ENCODE measurements around the gene GRIK1.

GRIK1 gene

DNA sequence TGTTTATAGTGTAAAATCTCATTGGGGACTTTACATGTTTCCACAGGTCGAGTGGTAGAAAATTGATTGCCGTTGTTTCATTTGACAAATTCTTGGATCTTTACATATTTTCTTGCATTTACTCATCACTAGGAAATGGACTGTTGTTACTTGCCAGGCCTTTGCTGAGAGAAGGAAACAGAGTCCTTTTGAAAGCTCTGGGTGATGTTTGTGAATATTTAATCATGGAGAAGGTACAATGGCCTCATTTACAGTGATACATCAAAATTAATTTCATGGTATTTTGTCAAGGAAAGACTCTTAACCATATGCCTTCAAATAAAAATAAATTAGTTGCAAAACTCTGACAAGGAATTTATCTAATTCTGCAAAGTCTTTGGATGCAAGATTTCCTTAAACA is 198.0 kb downstream of the GRIK1 start:
- H3K4me1 Mint-ChIP-seq, result no peaks in the 10 kb centered on the region
- H3K27me3 Mint-ChIP-seq, result no peaks in the 10 kb centered on the region
- no peak overlapping the region for H3K27ac Mint-ChIP-seq
- H3K9me3 Mint-ChIP-seq, result no peaks in the 10 kb centered on the region
- ATAC-seq, result no peak
- no peaks in the 10 kb centered on the region for H3K36me3 Mint-ChIP-seq
- H3K4me3 Mint-ChIP-seq, result no peak overlapping the region

DNA sequence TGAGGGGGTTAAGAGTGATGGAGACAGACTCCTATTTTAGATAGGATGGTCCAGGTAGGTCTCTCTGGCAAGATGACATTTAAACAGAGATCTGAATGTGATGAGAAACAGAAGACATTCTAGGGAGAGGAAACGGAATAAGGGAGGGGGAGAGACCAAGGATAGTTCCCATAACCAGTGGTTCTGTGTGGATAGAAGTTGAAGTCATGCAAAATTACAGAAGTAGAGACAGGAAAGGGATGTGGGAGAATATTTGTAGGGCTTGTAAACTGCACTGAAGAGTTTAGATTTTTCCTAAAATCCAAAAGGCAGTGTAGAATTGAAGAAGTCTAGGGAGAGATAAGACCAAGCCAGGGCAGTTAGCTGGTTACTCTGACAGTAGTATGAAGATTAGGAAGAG is 200.6 kb downstream of the GRIK1 start:
- no peak for ATAC-seq
- Mint-ChIP-seq H3K27ac (no peak overlapping the region), H3K36me3 (no peaks in the 10 kb centered on the region), H3K27me3 (no peaks in the 10 kb centered on the region), H3K4me3 (no peak overlapping the region), H3K4me1 (no peaks in the 10 kb centered on the region), H3K9me3 (no peaks in the 10 kb centered on the region)

DNA sequence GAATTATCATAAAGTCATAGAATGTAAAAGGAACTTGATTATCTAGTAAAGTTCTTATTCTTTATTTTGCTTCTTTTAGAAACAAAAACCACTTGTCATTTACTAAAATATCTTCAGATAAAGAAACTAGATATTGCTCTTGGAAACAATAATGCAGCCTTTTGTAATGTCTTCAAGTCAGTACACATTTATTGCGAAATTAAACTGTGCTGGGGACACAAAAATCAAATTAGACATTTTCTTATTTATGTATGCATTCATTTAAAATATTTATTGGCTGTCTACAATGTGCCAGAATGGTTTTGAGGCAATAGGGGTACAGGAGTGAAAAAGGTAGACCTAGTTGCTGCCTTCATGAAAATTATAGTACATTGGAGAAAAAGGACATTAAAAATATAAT is 201.1 kb downstream of the GRIK1 start:
- H3K4me1 Mint-ChIP-seq, result no peaks in the 10 kb centered on the region
- H3K9me3 Mint-ChIP-seq, result no peaks in the 10 kb centered on the region
- H3K4me3 Mint-ChIP-seq, result no peak overlapping the region
- no peak overlapping the region for H3K27ac Mint-ChIP-seq
- H3K36me3 Mint-ChIP-seq, result no peaks in the 10 kb centered on the region
- H3K27me3 Mint-ChIP-seq, result no peaks in the 10 kb centered on the region
- no peak for ATAC-seq

DNA sequence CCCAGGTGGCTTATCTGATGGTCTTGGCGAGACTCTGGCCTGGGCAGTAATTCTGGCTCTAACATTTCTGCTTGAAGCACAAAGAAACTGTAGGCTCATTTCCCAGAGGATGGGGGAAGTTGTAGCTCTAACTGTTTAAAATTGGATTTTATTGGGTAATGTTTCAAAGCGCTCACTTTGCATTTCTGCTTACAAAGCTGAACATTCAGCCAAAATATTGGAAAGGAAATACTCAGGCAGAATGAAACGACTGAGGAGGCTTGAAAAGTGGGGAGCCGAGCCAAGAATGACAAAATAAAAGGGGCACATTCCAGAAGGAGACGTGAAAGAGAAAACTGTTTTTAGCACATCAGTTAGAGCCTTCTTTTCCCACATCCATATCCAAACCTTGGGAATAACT is 202.6 kb downstream of the GRIK1 start:
- H3K4me3 Mint-ChIP-seq, result no peak overlapping the region
- no peaks in the 10 kb centered on the region for H3K4me1 Mint-ChIP-seq
- H3K27me3 Mint-ChIP-seq, result no peaks in the 10 kb centered on the region
- ATAC-seq, result no peak
- H3K36me3 Mint-ChIP-seq, result no peaks in the 10 kb centered on the region
- no peak overlapping the region for H3K27ac Mint-ChIP-seq
- H3K9me3 Mint-ChIP-seq, result no peaks in the 10 kb centered on the region

DNA sequence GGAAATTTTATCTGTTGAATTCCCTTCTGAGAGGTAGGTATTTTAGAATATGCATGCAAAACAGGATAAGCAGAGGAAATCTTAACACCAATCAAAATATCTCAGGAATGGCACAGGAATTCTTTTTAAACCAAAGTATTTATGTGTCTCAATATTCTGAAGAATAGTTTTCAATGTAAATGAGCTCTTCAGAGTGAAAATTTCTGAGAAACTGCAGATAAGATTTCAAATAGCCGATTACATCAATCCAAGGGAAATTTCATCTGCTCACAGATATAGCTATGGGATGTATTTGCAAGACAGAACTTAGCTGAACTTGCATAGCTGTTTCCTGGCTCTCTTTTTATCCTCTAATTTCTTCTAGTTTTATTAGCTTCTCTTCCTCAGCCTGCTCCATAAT is 209.5 kb downstream of the GRIK1 start:
- no peak overlapping the region for H3K27ac Mint-ChIP-seq

DNA sequence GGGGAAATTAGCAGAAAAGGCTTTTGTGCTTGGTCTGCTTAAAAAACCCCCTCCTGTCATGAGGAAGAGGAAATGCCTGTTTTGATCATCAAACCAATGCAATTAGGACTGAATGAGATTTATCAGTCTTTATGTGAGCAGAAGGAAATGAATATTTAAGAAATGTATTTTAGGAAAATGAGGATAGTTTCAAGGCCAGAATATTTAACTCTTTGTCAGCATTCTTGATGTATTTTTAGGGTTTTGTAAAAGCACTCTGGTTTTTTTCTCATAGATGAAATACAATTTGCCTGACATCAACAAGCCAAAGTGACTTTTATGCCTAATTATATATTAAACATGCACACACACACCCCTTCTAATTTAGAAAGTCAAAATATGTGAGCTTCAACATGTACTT is 213.8 kb downstream of the GRIK1 start:
- no peak overlapping the region for H3K27ac Mint-ChIP-seq
- H3K4me3 Mint-ChIP-seq, result no peak overlapping the region
- no peak for ATAC-seq
- H3K4me1 Mint-ChIP-seq, result no peaks in the 10 kb centered on the region
- H3K9me3 Mint-ChIP-seq, result peaks cover 5% of the 10 kb centered on the region
- H3K27me3 Mint-ChIP-seq, result no peaks in the 10 kb centered on the region
- no peaks in the 10 kb centered on the region for H3K36me3 Mint-ChIP-seq

More for the DNA sequence above, 209.5 kb downstream of the GRIK1 start:
- no peaks in the 10 kb centered on the region for H3K27me3 Mint-ChIP-seq
- no peaks in the 10 kb centered on the region for H3K4me1 Mint-ChIP-seq
- peaks cover 5% of the 10 kb centered on the region for H3K9me3 Mint-ChIP-seq
- no peaks in the 10 kb centered on the region for H3K36me3 Mint-ChIP-seq
- H3K4me3 Mint-ChIP-seq, result no peak overlapping the region
- no peak for ATAC-seq

DNA sequence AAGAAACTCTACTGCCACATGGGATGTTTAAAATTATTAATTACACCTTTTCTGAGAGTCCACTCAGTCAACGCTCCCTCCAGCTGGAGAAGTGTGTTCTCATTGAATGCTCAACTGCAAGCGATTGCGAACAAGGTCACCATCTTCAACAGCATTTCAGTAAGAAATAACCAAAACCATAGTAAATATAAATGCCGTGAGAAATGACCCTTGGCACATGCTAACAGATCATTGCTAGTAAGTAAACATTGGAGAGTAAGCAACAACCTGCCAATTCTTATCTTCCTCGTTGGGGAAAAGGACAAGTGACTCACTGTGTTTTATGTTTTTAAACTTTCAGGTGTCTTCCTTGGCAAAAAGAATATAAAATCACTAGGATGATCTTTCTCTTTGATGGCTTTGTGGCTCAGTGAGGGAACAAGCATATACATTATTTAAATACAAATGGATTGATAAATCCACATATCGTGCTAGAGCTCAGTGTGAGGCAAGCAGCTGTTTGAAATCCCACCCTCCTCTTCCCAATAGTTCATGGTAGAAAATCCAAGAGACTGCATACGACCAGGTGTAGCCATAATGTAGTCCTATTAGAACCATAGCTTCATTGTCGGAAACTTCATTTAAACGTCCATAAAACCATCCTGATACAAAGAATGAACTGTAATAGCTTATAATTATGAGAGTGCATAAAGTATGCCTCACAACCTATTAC is 214.6 kb downstream of the GRIK1 start:
- no peak overlapping the region for H3K4me3 Mint-ChIP-seq
- H3K9me3 Mint-ChIP-seq, result peaks cover 5% of the 10 kb centered on the region
- no peak for ATAC-seq
- no peaks in the 10 kb centered on the region for H3K27me3 Mint-ChIP-seq
- no peak overlapping the region for H3K27ac Mint-ChIP-seq
- no peaks in the 10 kb centered on the region for H3K36me3 Mint-ChIP-seq
- no peaks in the 10 kb centered on the region for H3K4me1 Mint-ChIP-seq

DNA sequence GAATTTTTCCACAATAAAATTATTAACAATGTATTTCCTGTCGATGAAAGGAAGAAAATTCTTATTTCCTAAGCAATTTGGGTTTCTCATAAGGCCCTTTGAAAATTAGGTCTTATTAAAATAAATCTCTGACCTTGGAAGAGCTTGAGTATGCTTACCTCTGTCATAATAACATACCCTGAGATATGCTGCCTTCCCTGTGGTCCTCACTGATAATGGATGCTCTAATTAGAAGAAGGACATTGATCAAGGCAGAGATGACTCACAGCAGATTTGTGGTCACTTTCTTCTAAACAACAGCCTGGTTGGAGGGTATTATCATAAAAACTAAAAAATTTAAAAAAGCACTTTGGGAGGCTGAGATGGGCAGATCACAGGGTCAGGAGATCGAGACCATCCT is 217.8 kb downstream of the GRIK1 start:
- Mint-ChIP-seq H3K36me3 (no peaks in the 10 kb centered on the region), H3K27me3 (no peaks in the 10 kb centered on the region), H3K9me3 (no peaks in the 10 kb centered on the region)

DNA sequence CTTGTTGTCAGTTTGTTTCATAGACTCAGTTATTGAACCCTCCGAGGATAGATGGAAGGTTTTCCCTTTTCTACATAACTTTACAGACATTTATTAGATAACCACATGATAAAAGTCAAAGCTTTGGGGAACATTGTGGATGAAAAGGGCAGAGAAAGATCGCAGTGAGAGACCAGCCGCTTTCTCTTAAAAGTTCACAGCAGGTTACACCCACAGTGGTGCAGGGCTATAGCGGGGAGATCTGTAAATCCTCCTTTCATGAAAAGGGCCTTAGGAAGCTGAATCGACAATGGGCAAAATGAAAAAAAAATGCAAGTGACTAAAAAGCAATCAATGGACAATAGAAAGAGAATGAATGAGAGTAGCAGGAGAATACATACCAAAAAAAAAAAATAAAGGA is 218.6 kb downstream of the GRIK1 start:
- Mint-ChIP-seq H3K4me1 (no peaks in the 10 kb centered on the region), H3K27ac (no peak overlapping the region), H3K27me3 (no peaks in the 10 kb centered on the region), H3K9me3 (peaks cover 3% of the 10 kb centered on the region), H3K36me3 (no peaks in the 10 kb centered on the region), H3K4me3 (no peak overlapping the region)
- ATAC-seq, result no peak

More for the DNA sequence above, 217.8 kb downstream of the GRIK1 start:
- no peaks in the 10 kb centered on the region for H3K4me1 Mint-ChIP-seq
- H3K4me3 Mint-ChIP-seq, result no peak overlapping the region
- ATAC-seq, result no peak
- H3K27ac Mint-ChIP-seq, result no peak overlapping the region

DNA sequence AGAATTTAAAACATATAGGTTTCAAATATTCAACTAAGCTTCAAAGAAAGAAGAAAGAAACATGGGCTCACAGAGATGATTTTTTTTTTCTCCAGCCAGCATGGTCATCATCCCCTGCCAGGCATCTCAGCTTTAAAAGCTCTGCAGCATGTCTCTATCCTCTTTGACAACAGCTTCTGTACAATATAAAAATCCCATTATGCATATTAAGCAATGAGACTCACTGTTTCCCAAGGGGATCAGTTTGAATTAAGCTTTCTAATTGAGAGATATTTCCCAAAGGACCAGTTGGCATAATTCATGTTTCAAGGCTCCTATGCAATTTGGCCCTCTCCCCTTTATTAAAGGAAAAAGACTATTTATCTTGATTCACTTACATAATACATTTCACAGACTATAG is 220.3 kb downstream of the GRIK1 start:
- Mint-ChIP-seq H3K27me3 (no peaks in the 10 kb centered on the region), H3K36me3 (no peaks in the 10 kb centered on the region), H3K27ac (no peak overlapping the region), H3K9me3 (peaks cover 9% of the 10 kb centered on the region), H3K4me3 (no peak overlapping the region), H3K4me1 (no peaks in the 10 kb centered on the region)
- ATAC-seq, result no peak

DNA sequence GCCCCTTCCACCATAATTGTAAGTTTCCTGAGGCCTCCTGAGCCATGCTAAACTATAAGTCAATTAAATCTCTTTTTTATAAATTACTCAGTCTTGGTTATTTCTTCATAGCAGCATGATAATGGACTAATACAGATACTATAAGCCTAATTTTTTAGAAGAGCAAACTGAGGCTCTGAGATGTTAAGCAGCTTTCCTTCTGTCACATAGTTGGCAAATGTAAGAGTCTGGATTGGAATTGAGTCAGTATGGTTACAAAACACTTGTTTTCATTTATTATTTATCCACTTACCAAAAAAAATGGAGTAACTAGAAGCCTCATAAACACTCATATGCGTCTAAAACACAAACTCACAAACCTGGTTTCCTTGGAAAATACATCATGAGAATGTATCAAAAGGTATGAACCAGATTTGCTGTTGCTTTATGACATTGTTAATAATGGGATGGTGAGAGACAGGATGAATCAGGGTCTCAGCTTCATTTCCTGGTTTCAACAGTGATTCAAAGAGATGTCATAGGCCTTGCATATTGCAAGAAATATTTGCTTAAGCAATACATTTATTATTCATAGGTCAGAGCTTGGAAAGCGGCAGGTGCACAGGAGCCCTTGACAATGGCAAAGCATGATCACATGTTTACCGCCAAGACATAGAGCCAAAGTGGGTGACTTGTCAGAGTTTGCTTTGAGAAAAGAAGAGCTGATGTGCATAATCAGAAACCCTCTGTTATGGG is 221.5 kb downstream of the GRIK1 start:
- no peaks in the 10 kb centered on the region for H3K36me3 Mint-ChIP-seq
- H3K4me3 Mint-ChIP-seq, result no peak overlapping the region
- H3K27ac Mint-ChIP-seq, result no peak overlapping the region
- peaks cover 9% of the 10 kb centered on the region for H3K9me3 Mint-ChIP-seq
- H3K4me1 Mint-ChIP-seq, result no peaks in the 10 kb centered on the region
- H3K27me3 Mint-ChIP-seq, result no peaks in the 10 kb centered on the region
- no peak for ATAC-seq

DNA sequence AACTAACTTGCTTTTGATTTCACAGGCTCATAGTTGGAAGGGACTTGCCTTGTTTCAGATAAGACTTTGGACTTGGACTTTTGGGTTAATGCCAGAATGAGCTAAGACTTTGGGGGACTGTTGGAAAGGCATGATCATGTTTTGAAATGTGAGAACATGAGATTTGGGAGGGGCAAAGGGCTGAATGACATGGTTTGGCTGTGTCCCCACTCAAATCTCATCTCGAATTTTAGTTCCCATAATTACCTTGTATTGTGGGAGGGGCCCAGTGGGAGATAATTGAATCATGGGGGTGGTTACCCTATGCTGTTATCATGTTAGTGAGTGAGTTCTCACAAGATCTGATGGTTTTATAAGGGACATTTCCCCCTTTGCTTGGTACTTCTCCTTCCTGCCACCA is 222.1 kb downstream of the GRIK1 start:
- H3K36me3 Mint-ChIP-seq, result no peaks in the 10 kb centered on the region
- peaks cover 9% of the 10 kb centered on the region for H3K9me3 Mint-ChIP-seq
- ATAC-seq, result no peak
- H3K27ac Mint-ChIP-seq, result no peak overlapping the region
- H3K4me1 Mint-ChIP-seq, result no peaks in the 10 kb centered on the region
- H3K4me3 Mint-ChIP-seq, result no peak overlapping the region
- H3K27me3 Mint-ChIP-seq, result no peaks in the 10 kb centered on the region

DNA sequence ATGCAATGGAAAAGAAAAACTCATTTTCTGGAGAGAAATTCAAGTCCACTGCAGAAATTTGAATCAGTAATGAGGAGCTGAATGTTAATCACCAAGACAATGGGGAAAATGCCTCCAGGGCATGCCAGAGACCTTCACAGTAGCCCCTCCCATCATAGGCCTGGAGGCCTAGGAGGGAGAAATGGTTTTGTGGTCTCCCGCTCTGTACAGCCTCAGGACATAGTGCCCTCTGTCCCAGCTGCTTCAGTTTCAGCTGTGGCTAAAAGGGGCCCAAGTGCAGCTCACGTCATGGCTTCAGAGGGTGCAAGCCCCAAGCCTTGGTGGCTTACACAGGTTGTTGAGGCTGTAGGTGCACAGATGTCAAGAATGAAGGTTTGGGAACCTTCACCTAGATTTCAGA is 223.0 kb downstream of the GRIK1 start:
- peaks cover 9% of the 10 kb centered on the region for H3K9me3 Mint-ChIP-seq
- H3K27me3 Mint-ChIP-seq, result no peaks in the 10 kb centered on the region
- no peak for ATAC-seq
- no peaks in the 10 kb centered on the region for H3K36me3 Mint-ChIP-seq
- no peaks in the 10 kb centered on the region for H3K4me1 Mint-ChIP-seq
- H3K4me3 Mint-ChIP-seq, result no peak overlapping the region
- H3K27ac Mint-ChIP-seq, result no peak overlapping the region

DNA sequence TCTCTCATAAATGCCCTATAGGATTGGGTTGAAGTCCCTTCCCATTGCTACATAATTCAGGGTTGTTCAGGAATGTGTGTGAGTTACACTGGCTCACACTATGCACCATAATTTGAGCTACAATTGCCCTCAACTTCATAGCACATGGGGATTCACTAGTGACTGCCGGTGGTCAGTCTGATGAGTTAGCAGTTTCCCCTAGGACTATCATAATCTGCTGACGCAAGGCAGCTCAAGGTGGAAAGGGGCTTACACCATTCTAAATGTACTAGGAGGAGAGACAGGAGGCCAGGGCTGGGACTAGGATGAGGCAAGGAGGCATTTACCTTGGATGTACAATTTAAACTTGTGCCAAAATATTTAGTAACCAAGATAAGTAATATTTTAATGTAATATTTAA is 224.7 kb downstream of the GRIK1 start:
- ATAC-seq, result no peak
- peaks cover 9% of the 10 kb centered on the region for H3K9me3 Mint-ChIP-seq
- no peak overlapping the region for H3K27ac Mint-ChIP-seq
- H3K4me1 Mint-ChIP-seq, result no peaks in the 10 kb centered on the region
- H3K27me3 Mint-ChIP-seq, result no peaks in the 10 kb centered on the region
- H3K36me3 Mint-ChIP-seq, result no peaks in the 10 kb centered on the region
- H3K4me3 Mint-ChIP-seq, result no peak overlapping the region

DNA sequence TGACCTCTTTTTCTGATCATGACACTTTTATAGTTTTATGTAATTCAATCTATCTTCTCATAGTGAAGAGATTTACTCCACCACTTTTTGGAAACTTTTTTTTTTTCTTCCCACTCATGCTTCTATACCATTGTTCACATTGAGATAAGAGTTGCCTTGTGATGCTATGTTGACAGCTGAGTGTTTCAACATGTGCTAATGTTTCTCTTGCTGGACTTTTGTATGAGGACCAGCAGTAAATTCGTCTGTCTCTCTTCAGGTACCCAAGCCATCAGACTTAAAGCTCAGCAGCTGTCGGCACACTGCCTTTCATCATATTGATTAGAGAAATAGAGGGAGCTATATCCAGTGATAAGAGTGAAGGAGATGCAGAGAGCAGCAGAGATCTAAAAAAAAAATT is 227.0 kb downstream of the GRIK1 start:
- H3K4me3 Mint-ChIP-seq, result no peak overlapping the region
- H3K36me3 Mint-ChIP-seq, result no peaks in the 10 kb centered on the region
- no peak for ATAC-seq
- peaks cover 9% of the 10 kb centered on the region for H3K9me3 Mint-ChIP-seq
- no peak overlapping the region for H3K27ac Mint-ChIP-seq
- H3K4me1 Mint-ChIP-seq, result no peaks in the 10 kb centered on the region
- no peaks in the 10 kb centered on the region for H3K27me3 Mint-ChIP-seq

DNA sequence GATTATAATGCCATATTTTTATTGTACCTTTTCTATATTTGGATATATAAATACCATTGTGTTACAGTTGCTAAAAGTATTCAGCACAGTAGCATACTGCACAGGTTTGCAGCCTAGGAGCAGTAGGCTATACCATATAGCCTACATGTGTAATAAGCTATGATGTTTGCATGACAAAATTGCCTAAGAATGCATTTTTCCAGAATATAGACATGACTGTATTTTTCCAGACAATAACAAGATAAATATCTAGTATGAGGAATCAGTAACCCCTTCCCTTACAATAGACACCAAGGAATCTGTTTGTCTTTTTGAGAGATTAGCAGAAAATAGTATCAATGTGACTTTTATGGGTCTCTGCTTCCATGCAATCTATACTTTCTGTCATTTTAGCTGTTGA is 228.6 kb downstream of the GRIK1 start:
- no peaks in the 10 kb centered on the region for H3K4me1 Mint-ChIP-seq
- peaks cover 7% of the 10 kb centered on the region for H3K9me3 Mint-ChIP-seq
- H3K4me3 Mint-ChIP-seq, result no peak overlapping the region
- H3K36me3 Mint-ChIP-seq, result no peaks in the 10 kb centered on the region
- no peak for ATAC-seq
- H3K27ac Mint-ChIP-seq, result no peak overlapping the region
- H3K27me3 Mint-ChIP-seq, result no peaks in the 10 kb centered on the region

Data from stimulated activated memory B cell treated with anti-CD40 and anti-IgM and Interleukin-4, amounts not matched to agents 10 μg/mL and 1 μg/mL and 100 μg/mL, for 72 hours (primary cell).